KOPT-K1 (cell line): ENCODE measurements around the gene SPNS2.

ENCODE experiments used
- H3K27ac ChIP-seq: fragments of 200-600 bp; sonication (generic); 2 replicates; pipeline ENCODE4 v1.5.1; 2016; ENCODE audit warnings: antibody characterized with exemption, mild to moderate bottlenecking, low read depth, low read length; ENCODE audit not compliant: poor library complexity, severe bottlenecking
- H3K36me3 ChIP-seq: fragments of 200-600 bp; sonication (generic); 2 replicates; pipeline ENCODE4 v1.5.1; 2017; ENCODE audit warnings: antibody characterized with exemption, mild to moderate bottlenecking, low read length, moderate library complexity; ENCODE audit not compliant: insufficient read depth
- H3K9me3 ChIP-seq: fragments of 200-600 bp; sonication (generic); 2 replicates; pipeline ENCODE4 v1.5.1; 2017; ENCODE audit warnings: antibody characterized with exemption, low read length, mild to moderate bottlenecking; ENCODE audit not compliant: insufficient read depth, poor library complexity, severe bottlenecking

SPNS2 gene

GRCh38 chr17:4541328-4542002 lies 42.8 kb downstream of the SPNS2 start:
- H3K27ac ChIP-seq = no peak overlapping the region
- no peaks in the 10 kb centered on the region for H3K9me3 ChIP-seq
- peaks cover 100% of the 10 kb centered on the region for H3K36me3 ChIP-seq

- Histone ChIP-seq H3K9me3 (no peaks in the 10 kb centered on the region), H3K36me3 (peaks cover 100% of the 10 kb centered on the region), H3K27ac (no peak overlapping the region)
These were observed 43.5 kb downstream of the SPNS2 start for GRCh38 chr17:4542003-4542725.

GRCh38 chr17:4542726-4543191 lies 44.1 kb downstream of the SPNS2 start:
- Histone ChIP-seq H3K27ac (no peak overlapping the region), H3K36me3 (peaks cover 100% of the 10 kb centered on the region)

GRCh38 chr17:4543557-4544026 lies 44.9 kb downstream of the SPNS2 start:
- peaks cover 100% of the 10 kb centered on the region for H3K36me3 ChIP-seq
- no peaks in the 10 kb centered on the region for H3K9me3 ChIP-seq
- no peak overlapping the region for H3K27ac ChIP-seq

More at GRCh38 chr17:4542726-4543191, 44.1 kb downstream of the SPNS2 start:
- no peaks in the 10 kb centered on the region for H3K9me3 ChIP-seq

- H3K9me3 ChIP-seq = no peaks in the 10 kb centered on the region
These were observed 45.7 kb downstream of the SPNS2 start for GRCh38 chr17:4544135-4544950.

GRCh38 chr17:4544951-4545216 lies 46.2 kb downstream of the SPNS2 start:
- Histone ChIP-seq H3K9me3 (no peaks in the 10 kb centered on the region), H3K36me3 (peaks cover 100% of the 10 kb centered on the region), H3K27ac (no peak overlapping the region)

More at GRCh38 chr17:4544135-4544950, 45.7 kb downstream of the SPNS2 start:
- Histone ChIP-seq H3K36me3 (peaks cover 100% of the 10 kb centered on the region), H3K27ac (no peak overlapping the region)

GRCh38 chr17:4545217-4545951 lies 46.7 kb downstream of the SPNS2 start:
- Histone ChIP-seq H3K36me3 (peaks cover 100% of the 10 kb centered on the region), H3K9me3 (no peaks in the 10 kb centered on the region), H3K27ac (no peak overlapping the region)

GRCh38 chr17:4547118-4547906 lies 48.6 kb downstream of the SPNS2 start:
- Histone ChIP-seq H3K36me3 (peaks cover 100% of the 10 kb centered on the region), H3K9me3 (no peaks in the 10 kb centered on the region), H3K27ac (no peak overlapping the region)

GRCh38 chr17:4548061-4548461 lies 49.4 kb downstream of the SPNS2 start:
- Histone ChIP-seq H3K9me3 (no peaks in the 10 kb centered on the region), H3K36me3 (peaks cover 100% of the 10 kb centered on the region), H3K27ac (no peak overlapping the region)

- Histone ChIP-seq H3K36me3 (peaks cover 100% of the 10 kb centered on the region), H3K9me3 (no peaks in the 10 kb centered on the region), H3K27ac (no peak overlapping the region)
These were observed 50.2 kb downstream of the SPNS2 start for GRCh38 chr17:4548721-4549531.

- Histone ChIP-seq H3K36me3 (peaks cover 91% of the 10 kb centered on the region), H3K27ac (no peak overlapping the region), H3K9me3 (no peaks in the 10 kb centered on the region)
These were observed 51.3 kb downstream of the SPNS2 start for GRCh38 chr17:4549781-4550533.

GRCh38 chr17:4550534-4551039 lies 51.9 kb downstream of the SPNS2 start:
- H3K27ac ChIP-seq = no peak overlapping the region
- H3K9me3 ChIP-seq = no peaks in the 10 kb centered on the region
- peaks cover 85% of the 10 kb centered on the region for H3K36me3 ChIP-seq

- Histone ChIP-seq H3K27ac (no peak overlapping the region), H3K36me3 (peaks cover 79% of the 10 kb centered on the region), H3K9me3 (no peaks in the 10 kb centered on the region)
These were observed 52.5 kb downstream of the SPNS2 start for GRCh38 chr17:4551141-4551540.
